DND-41 (cell line): ENCODE data around the gene GARNL3.

Experiments
- EZH2 ChIP-seq: IDR thresholded peaks from 3 replicates; pipeline ENCODE4 v1.6.1; 2012; ENCODE audit warnings: borderline replicate concordance, low read depth, mild to moderate bottlenecking, moderate library complexity, low read length, inconsistent platforms; ENCODE audit not compliant: severe bottlenecking
- TF ChIP-seq, protein P1 (sequence below): IDR thresholded peaks from 2 replicates; pipeline ENCODE4 v1.5.1; 2012; ENCODE audit warnings: borderline replicate concordance, low read length, moderate library complexity, mild to moderate bottlenecking; ENCODE audit not compliant: poor library complexity, severe bottlenecking; ENCODE audit errors: extremely low read depth

DNA sequence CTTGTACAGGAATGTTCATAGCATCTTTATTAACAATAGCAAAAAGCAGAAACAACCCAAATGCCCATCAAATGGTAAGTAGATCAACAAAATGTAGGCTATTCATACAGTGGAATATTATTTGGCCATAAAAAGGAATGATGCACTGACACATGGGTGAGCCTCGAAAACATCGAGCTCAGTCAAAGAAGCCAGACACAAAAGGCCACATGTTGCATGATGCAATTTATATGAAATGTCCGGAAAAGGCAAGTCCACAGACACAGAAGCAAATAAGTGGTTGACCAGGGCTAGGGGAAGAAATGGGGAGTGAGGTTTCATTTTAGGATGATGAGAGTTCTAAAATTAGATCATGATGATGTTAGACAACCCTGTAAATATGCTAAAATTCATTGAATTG is 115.9 kb downstream of the GARNL3 start:
- TF ChIP-seq, protein P1, sequence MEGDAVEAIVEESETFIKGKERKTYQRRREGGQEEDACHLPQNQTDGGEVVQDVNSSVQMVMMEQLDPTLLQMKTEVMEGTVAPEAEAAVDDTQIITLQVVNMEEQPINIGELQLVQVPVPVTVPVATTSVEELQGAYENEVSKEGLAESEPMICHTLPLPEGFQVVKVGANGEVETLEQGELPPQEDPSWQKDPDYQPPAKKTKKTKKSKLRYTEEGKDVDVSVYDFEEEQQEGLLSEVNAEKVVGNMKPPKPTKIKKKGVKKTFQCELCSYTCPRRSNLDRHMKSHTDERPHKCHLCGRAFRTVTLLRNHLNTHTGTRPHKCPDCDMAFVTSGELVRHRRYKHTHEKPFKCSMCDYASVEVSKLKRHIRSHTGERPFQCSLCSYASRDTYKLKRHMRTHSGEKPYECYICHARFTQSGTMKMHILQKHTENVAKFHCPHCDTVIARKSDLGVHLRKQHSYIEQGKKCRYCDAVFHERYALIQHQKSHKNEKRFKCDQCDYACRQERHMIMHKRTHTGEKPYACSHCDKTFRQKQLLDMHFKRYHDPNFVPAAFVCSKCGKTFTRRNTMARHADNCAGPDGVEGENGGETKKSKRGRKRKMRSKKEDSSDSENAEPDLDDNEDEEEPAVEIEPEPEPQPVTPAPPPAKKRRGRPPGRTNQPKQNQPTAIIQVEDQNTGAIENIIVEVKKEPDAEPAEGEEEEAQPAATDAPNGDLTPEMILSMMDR: no peak
- no peak for TF ChIP-seq EZH2
